H1 (cell line): ENCODE results near the gene RING1. TPM values are rescaled to one million over a fixed set of nuclear protein-coding genes. Genes with fewer than 3 reads are reported as not detected.

Experiments used
- GTF2F1 ChIP-seq: IDR thresholded peaks from 2 replicates; pipeline ENCODE4 v1.6.1; 2012; ENCODE audit warnings: low read depth, low read length, improper control_type of control experiment, borderline replicate concordance
- NRF1 ChIP-seq: IDR thresholded peaks from 2 replicates; pipeline ENCODE4 v1.6.1; 2011; ENCODE audit warnings: mild to moderate bottlenecking, low read depth, low read length, improper control_type of control experiment
- TBP ChIP-seq: IDR thresholded peaks from 2 replicates; pipeline ENCODE4 v1.6.1; 2011; ENCODE audit warnings: low read depth, low read length, improper control_type of control experiment
- polyA plus RNA-seq, 7 experiments: library from polyadenylated mRNA; depleted of rRNA in 3 of 7; stranded (reverse) in 5 of 7; unstranded in 2 of 7; fragments of >200 nt in 5 of 7; fragments of 200-250 nt in 2 of 7; gene quantifications; 1 replicate in 5 of 7; 2 replicates in 1 of 7; 4 replicates in 1 of 7; pipeline versions ENCODE4 v1.2.1 to v1.2.3, GENCODE V29; 2011 to 2013; ENCODE audit warnings: missing spikeins in 2 of 7, mixed read lengths in 2 of 7
- total RNA-seq: library from RNA; stranded (reverse); fragmentation: NEBNext Ultra II Directional; extraction: Animal tissue kit (Norgen Biotek cat#: 25700); gene quantifications from 2 replicates; pipeline ENCODE4 v1.2.1, GENCODE V29; 2021

Gene RING1
- total and polyA plus RNA-seq, 2 of the 8 experiments (the other 6 are each of a cell fraction or from before 2014, with no cell fraction given), result 16.4 to 26.0 TPM

DNA sequence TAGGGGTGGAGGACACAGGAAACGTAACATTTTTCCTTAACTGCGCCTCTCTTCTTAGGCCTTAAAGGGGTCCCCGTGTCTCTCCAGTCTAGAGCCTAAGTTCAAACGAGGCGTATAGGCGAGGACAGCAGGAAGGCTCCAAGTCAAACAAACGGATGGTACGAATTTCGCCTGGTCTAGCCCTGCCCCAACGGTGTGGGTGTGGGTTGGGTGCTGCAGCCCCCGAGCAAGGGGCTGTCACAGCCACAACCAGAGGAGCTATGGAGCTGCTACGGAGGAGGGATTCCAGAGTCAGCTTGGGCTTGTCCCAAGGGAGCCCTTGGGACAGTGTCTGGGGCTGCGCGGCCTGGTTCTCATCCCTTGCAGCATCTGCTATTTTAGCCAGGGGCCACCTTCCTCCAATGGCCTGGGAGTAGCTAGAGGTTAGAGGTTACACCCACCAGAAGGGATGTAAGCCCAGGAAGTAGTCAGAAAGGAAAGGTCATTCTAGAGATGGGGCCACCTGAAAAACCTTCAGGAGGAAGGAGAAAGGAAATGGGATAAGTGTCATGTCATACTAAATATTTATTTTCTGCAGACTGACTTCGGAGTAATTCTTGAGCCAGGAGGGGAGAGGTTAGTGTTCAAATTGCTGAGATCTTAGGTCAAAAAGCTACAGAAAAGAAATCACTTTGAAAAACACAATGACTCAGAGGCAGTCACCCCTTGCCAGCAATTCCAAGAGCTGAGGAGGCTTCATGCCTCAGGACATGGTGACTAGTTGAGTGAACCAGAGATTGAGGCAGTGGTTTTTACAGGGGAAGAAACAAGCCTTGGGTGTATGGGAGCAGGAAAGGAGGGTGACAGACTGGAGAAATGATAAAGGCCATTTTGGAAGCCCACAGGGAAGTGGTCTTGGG lies 41.7 kb downstream of the RING1 start (continued):
- TF ChIP-seq TBP (no peak), GTF2F1 (no peak), NRF1 (no peak)
